ENCODE measurements around the gene IQCF5.

- TF ChIP-seq, protein P1, sequence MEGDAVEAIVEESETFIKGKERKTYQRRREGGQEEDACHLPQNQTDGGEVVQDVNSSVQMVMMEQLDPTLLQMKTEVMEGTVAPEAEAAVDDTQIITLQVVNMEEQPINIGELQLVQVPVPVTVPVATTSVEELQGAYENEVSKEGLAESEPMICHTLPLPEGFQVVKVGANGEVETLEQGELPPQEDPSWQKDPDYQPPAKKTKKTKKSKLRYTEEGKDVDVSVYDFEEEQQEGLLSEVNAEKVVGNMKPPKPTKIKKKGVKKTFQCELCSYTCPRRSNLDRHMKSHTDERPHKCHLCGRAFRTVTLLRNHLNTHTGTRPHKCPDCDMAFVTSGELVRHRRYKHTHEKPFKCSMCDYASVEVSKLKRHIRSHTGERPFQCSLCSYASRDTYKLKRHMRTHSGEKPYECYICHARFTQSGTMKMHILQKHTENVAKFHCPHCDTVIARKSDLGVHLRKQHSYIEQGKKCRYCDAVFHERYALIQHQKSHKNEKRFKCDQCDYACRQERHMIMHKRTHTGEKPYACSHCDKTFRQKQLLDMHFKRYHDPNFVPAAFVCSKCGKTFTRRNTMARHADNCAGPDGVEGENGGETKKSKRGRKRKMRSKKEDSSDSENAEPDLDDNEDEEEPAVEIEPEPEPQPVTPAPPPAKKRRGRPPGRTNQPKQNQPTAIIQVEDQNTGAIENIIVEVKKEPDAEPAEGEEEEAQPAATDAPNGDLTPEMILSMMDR (IDR thresholded peaks at IDR 0.05), result no peak
- TF ChIP-seq POLR2A (IDR thresholded peaks at IDR 0.05), result no peak
Observed at GRCh38 chr3:51830345-51830744, 45.1 kb downstream of the IQCF5 start.

All from Peyer's patch (tissue), 4 donors.